Measurements from ENCODE around the gene MBD6.
"Not testable (repeated sequence)": the region's sequence is repeated elsewhere in the genome, so short reads cannot be mapped to it uniquely, and the experiment has no call there.

Gene MBD6

GRCh38 chr12:57497223-57498131 is 25.1 kb upstream of the MBD6 start:
- DNase-seq (ENCODE audit: low spot score): no peak
- TF ChIP-seq, protein P1, sequence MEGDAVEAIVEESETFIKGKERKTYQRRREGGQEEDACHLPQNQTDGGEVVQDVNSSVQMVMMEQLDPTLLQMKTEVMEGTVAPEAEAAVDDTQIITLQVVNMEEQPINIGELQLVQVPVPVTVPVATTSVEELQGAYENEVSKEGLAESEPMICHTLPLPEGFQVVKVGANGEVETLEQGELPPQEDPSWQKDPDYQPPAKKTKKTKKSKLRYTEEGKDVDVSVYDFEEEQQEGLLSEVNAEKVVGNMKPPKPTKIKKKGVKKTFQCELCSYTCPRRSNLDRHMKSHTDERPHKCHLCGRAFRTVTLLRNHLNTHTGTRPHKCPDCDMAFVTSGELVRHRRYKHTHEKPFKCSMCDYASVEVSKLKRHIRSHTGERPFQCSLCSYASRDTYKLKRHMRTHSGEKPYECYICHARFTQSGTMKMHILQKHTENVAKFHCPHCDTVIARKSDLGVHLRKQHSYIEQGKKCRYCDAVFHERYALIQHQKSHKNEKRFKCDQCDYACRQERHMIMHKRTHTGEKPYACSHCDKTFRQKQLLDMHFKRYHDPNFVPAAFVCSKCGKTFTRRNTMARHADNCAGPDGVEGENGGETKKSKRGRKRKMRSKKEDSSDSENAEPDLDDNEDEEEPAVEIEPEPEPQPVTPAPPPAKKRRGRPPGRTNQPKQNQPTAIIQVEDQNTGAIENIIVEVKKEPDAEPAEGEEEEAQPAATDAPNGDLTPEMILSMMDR (IDR thresholded peaks at IDR 0.05; ENCODE audit: borderline replicate concordance, control extremely low read depth, extremely low read depth, insufficient read depth, missing control alignments): no peak
- in situ Hi-C loops (cut with MboI; ENCODE audit: low sequenced_read_pairs, unreplicated experiment): no loop called here

DNA sequence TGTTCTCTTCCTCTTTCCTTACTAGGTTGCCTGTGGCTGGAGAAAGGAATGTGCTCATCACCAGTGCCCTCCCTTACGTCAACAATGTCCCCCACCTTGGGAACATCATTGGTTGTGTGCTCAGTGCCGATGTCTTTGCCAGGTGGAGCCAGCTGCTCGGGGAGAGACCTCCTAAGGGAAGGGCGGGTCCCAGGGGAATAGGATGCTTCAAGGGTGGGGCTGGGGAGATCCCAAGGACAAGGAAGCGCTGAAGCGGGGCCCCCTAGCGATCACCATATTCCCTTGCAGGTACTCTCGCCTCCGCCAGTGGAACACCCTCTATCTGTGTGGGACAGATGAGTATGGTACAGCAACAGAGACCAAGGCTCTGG is 24.5 kb upstream of the MBD6 start:
- in situ Hi-C loops (cut with MboI; ENCODE audit: low sequenced_read_pairs, unreplicated experiment): no loop called here
- DNase-seq (ENCODE audit: low spot score): no peak
- TF ChIP-seq, protein P1 (IDR thresholded peaks at IDR 0.05; ENCODE audit: borderline replicate concordance, control extremely low read depth, extremely low read depth, insufficient read depth, missing control alignments): no peak

GRCh38 chr12:57498571-57498970 is 24.1 kb upstream of the MBD6 start:
- in situ Hi-C loops (cut with MboI; ENCODE audit: low sequenced_read_pairs, unreplicated experiment): no loop called here
- TF ChIP-seq, protein P1 (IDR thresholded peaks at IDR 0.05; ENCODE audit: borderline replicate concordance, control extremely low read depth, extremely low read depth, insufficient read depth, missing control alignments): no peak
- DNase-seq (ENCODE audit: low spot score): no peak

DNA sequence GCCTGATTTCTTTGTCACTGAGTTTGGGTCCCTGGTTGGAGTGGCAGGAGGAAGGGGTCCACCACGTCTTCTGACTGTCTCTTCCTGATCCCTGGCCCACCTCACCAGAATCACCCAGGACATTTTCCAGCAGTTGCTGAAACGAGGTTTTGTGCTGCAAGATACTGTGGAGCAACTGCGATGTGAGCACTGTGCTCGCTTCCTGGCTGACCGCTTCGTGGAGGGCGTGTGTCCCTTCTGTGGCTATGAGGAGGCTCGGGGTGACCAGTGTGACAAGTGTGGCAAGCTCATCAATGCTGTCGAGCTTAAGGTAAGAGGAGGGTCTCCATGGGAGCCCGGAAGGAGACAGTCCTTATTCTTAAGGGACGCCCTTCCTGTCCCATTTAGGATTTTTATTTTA is 22.4 kb upstream of the MBD6 start:
- TF ChIP-seq, protein P1 (IDR thresholded peaks at IDR 0.05; ENCODE audit: borderline replicate concordance, control extremely low read depth, extremely low read depth, insufficient read depth, missing control alignments): no peak
- in situ Hi-C loops (cut with MboI; ENCODE audit: low sequenced_read_pairs, unreplicated experiment): no loop called here
- no peak for DNase-seq (ENCODE audit: low spot score)

GRCh38 chr12:57502311-57502969 is 20.2 kb upstream of the MBD6 start:
- in situ Hi-C loops (cut with MboI; ENCODE audit: low sequenced_read_pairs, unreplicated experiment); DNase-seq (ENCODE audit: low spot score): not testable (repeated sequence)

DNA sequence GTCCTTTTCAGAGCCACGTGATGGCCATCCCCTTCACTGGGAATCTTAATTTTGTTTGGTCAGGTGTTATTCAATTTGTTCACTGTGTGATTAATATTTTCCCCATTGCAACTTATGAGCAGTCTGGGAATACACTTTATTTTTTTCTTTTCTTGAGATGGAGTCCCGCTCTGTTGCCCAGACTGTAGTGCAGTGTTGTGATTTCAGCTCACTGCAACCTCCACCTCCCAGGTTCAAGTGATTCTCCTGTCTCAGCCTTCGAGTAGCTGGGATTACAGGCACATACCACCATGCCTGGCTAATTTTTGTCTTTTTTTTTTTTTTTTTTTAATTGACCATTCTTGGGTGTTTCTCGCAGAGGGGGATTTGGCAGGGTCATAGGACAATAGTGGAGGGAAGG is 16.1 kb upstream of the MBD6 start:
- in situ Hi-C loops (cut with MboI; ENCODE audit: low sequenced_read_pairs, unreplicated experiment); DNase-seq (ENCODE audit: low spot score): not testable (repeated sequence)

DNA sequence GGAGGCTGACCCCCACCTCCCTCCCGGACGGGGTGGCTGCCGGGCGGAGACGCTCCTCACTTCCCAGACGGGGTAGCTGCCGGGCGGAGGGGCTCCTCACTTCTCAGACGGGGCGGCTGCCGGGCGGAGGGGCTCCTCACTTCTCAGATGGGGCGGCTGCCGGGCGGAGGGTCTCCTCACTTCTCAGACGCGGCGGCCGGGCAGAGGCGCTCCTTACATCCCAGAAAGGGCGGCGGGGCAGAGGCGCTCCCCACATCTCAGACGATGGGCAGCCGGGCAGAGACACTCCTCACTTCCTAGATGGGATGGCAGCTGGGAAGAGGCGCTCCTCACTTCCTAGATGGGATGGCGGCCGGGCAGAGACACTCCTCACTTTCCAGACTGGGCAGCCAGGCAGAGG is 14.8 kb upstream of the MBD6 start:
- DNase-seq (ENCODE audit: low spot score); in situ Hi-C loops (cut with MboI; ENCODE audit: low sequenced_read_pairs, unreplicated experiment): not testable (repeated sequence)

- in situ Hi-C loops (cut with MboI; ENCODE audit: low sequenced_read_pairs, unreplicated experiment): no loop called here
These were observed 11.5 kb upstream of the MBD6 start for GRCh38 chr12:57511161-57511560.

More at GRCh38 chr12:57511161-57511560, 11.5 kb upstream of the MBD6 start:
- no peak for DNase-seq (ENCODE audit: low spot score)
- TF ChIP-seq, protein P1 (IDR thresholded peaks at IDR 0.05; ENCODE audit: borderline replicate concordance, control extremely low read depth, extremely low read depth, insufficient read depth, missing control alignments): no peak
